ENCODE results near the gene CDA.

- no peak for TF ChIP-seq HOXD13 (CRISPR knock-in tag; IDR thresholded peaks at IDR 0.05; ENCODE audit: borderline replicate concordance)
- no peak for TF ChIP-seq ZNF768 (tag by site-specific recombination; IDR thresholded peaks at IDR 0.05)
- no peak for TF ChIP-seq ZNF133 (tag by site-specific recombination; IDR thresholded peaks at IDR 0.05)
- no peak for TF ChIP-seq ZNF138 (tag by site-specific recombination; IDR thresholded peaks at IDR 0.05; ENCODE audit: borderline replicate concordance)
- TF ChIP-seq PATZ1 (tag by site-specific recombination; IDR thresholded peaks at IDR 0.05) = no peak
- TF ChIP-seq ZNF398 (tag by site-specific recombination; IDR thresholded peaks at IDR 0.05) = no peak
- 0 out of 2 replicates have a peak, but pooled peaks have one; percentile 15 for TF ChIP-seq BCL11A (tag by site-specific recombination; IDR thresholded peaks at IDR 0.05; ENCODE audit: low read depth)
- no peak for TF ChIP-seq CTCF (tag by site-specific recombination; IDR thresholded peaks at IDR 0.05)
Measured at GRCh38 chr1:20587661-20588053, 1.2 kb upstream of the CDA start.

All from HEK293 (cell line).